Epithelial cell of esophagus (primary cell): ENCODE results near the gene BABAM2.

Experiments used
- DNase-seq: peaks from one replicate; pipeline ENCODE4 v3.0.0; 2010; ENCODE audit warnings: low read depth
- H3K4me3 ChIP-seq: 2 replicates; pipeline ENCODE4 v1.5.1; 2011; ENCODE audit warnings: mild to moderate bottlenecking, low read length, control low read depth
- TF ChIP-seq, protein P1 (sequence below): IDR thresholded peaks from 2 replicates; pipeline ENCODE4 v1.5.1; 2011; ENCODE audit warnings: low read depth, mild to moderate bottlenecking, low read length, control low read depth, inconsistent platforms; ENCODE audit not compliant: insufficient read depth; ENCODE audit errors: missing control alignments

The BABAM2 gene

DNA sequence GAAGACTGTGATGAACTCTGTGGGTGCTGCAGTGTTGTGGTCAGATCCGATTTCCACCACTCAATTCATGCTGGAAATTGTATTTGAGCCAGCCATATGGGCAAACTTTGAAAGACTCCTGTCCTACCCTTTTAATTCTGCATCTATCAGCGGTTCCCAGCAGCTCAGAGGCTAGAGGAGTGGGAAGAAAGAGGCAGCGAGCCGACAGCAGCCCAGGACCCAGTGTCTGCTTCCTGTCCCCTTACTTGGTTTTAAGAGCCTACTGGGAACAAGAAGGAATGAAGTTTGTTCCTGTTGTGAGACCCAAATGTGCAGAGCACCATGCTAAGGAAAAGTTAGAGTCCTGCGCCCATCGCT lies 429.5 kb downstream of the BABAM2 start:
- no peak overlapping the region for H3K4me3 ChIP-seq
- no peak for DNase-seq
- TF ChIP-seq, protein P1, sequence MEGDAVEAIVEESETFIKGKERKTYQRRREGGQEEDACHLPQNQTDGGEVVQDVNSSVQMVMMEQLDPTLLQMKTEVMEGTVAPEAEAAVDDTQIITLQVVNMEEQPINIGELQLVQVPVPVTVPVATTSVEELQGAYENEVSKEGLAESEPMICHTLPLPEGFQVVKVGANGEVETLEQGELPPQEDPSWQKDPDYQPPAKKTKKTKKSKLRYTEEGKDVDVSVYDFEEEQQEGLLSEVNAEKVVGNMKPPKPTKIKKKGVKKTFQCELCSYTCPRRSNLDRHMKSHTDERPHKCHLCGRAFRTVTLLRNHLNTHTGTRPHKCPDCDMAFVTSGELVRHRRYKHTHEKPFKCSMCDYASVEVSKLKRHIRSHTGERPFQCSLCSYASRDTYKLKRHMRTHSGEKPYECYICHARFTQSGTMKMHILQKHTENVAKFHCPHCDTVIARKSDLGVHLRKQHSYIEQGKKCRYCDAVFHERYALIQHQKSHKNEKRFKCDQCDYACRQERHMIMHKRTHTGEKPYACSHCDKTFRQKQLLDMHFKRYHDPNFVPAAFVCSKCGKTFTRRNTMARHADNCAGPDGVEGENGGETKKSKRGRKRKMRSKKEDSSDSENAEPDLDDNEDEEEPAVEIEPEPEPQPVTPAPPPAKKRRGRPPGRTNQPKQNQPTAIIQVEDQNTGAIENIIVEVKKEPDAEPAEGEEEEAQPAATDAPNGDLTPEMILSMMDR, result no peak

DNA sequence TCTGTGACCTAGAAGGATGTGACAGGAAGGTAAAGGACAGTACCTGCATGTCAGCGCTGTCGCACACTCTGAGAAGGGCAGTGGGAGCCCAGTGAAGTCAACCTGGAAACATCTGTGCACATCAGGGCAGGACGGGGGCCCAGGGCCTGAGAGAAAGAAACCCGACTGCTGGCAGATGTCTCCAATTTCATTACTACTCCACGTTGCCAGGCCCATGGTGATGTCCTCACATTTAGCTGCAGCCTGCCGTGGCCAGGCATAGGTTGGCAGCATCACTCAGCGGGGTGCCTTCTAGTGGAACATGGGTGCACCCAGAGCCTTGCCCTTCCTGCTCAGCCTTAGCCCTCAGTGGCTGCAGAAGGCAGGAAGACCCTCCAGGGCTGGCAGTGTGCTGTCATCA lies 429.8 kb downstream of the BABAM2 start:
- H3K4me3 ChIP-seq, result no peak overlapping the region
- DNase-seq, result no peak
- TF ChIP-seq, protein P1, result no peak

DNA sequence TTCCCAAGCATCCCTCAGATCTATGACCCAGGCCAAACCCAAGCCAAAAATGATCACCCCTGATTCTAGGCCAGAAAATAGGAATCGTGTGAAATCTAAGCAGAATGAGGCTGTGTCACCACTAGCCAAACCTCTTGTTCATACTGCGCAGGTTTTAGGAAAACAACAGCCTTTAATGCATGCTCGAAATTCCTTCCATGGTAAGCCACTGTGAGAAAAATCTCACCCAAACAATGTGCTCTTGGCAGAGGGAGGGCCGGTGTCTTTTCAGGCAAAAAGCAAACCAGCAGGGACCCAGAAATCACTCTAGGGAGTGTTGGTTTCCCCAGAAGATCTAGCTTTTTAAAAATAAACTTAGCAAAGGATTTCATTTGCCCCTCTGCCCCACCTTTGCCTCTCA lies 430.9 kb downstream of the BABAM2 start:
- H3K4me3 ChIP-seq, result no peak overlapping the region
- TF ChIP-seq, protein P1, result no peak
- DNase-seq, result no peak

DNA sequence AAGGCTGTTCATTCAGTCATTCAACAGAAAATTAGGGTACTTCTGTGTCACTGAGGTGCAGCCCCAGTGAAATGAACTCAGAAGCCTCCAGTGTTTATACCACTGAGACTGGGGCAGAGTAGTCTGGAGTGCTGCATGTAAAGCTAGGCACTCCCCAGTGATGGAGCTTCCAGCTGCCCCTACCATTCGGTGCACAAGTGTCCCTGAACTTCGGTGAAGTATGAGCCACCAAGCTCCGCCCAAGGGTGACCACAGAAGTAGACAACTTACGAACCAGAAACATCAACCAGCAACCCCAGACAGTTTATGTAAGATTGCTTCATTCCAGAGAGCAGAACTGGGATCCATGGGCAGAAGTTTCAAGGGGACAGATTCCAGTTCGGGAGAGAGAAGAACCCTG lies 431.5 kb downstream of the BABAM2 start:
- DNase-seq, result no peak
- H3K4me3 ChIP-seq, result no peak overlapping the region
- TF ChIP-seq, protein P1, result no peak

DNA sequence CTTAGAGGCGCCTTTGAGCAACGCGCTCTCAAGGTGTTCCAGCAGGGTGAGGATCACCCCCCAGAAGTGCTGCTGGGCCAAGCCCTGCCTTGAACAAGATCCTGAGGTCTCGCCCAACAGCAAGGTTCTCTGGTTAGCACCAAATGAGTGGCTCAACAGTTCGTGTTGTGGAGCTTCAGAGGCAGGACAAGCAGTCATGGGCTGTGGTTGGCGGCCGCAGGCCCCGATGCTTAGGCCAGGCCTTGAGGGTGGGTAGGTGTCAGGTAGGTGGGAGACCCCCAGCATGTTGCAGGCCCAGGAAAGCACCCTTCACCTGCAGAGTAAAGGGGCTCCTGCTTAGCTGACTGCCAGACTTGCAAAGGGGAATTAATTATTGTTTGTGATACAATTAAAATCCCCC lies 431.9 kb downstream of the BABAM2 start:
- H3K4me3 ChIP-seq, result no peak overlapping the region
- TF ChIP-seq, protein P1, result no peak
- no peak for DNase-seq

DNA sequence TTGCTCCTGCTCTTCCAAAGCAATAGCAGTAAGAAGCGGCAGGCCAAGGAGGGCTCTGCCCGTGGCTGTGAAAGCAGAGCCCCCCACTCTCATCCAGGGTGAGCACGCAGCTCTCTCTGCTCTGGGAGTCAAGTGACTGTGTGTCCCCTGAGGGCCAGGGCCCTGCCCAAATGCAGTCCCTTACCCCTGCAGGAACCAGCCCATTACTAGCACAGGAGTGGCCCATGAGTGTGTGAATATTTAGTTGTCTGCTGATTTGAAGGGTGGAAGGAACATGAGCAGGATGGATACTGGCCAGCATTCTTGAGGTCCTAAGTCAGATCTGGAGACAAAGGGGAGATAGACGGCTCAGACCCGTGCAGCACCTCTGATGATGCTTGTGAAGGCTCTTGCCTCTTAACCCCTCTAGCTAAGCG lies 432.5 kb downstream of the BABAM2 start:
- DNase-seq, result no peak
- H3K4me3 ChIP-seq, result no peak overlapping the region
- TF ChIP-seq, protein P1, result no peak

DNA sequence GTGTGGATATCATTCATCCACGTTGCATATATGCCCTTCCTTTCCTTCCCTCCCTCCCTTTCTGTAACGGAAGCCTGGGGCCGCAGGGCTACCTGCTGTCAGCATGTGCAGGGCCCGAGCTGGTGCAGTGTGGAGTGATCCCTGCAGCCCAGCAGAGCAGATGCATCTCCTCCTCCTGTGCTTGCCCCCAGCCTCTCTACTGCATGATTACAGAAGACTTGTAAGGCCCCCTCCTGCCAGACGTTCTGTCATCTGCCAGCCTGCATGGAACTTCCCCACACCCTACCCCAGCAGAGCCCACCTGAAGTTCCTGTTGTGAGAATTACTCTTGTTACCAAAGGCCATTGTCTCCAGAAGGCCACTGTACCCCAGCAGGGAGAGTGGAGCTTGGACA lies 434.6 kb downstream of the BABAM2 start:
- H3K4me3 ChIP-seq, result no peak overlapping the region
- DNase-seq, result no peak
- TF ChIP-seq, protein P1, result no peak
